Measurements from ENCODE around the gene IKZF1.

DNA sequence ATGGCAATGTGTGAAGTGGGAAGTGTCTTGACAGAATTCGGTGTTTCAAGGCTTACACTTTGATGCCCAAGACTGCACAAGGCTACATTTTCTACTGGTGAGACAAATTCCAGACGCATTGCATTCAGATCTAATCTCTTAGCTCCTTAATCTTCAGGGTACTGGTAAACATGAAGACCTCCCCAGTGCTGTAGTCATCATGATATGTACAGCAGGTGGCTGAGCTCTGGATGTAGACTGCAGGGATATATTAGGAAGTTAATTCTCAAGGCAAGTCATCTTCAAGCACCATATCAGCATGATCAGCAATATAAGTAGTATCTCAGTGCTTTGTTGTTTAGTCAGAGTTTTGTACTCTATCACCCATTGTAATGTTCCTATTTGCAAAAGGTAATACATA is 61.8 kb downstream of the IKZF1 start:
- TF ChIP-seq, protein P1, sequence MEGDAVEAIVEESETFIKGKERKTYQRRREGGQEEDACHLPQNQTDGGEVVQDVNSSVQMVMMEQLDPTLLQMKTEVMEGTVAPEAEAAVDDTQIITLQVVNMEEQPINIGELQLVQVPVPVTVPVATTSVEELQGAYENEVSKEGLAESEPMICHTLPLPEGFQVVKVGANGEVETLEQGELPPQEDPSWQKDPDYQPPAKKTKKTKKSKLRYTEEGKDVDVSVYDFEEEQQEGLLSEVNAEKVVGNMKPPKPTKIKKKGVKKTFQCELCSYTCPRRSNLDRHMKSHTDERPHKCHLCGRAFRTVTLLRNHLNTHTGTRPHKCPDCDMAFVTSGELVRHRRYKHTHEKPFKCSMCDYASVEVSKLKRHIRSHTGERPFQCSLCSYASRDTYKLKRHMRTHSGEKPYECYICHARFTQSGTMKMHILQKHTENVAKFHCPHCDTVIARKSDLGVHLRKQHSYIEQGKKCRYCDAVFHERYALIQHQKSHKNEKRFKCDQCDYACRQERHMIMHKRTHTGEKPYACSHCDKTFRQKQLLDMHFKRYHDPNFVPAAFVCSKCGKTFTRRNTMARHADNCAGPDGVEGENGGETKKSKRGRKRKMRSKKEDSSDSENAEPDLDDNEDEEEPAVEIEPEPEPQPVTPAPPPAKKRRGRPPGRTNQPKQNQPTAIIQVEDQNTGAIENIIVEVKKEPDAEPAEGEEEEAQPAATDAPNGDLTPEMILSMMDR (IDR thresholded peaks at IDR 0.05): no peak
- TF ChIP-seq EZH2phosphoT487 (IDR thresholded peaks at IDR 0.05) (no peak), EZH2 (IDR thresholded peaks at IDR 0.05) (no peak)

Measured in neural progenitor cell (in vitro differentiated cells).